Activated CD8-positive, alpha-beta memory T cell treated with anti-CD3 and anti-CD28 coated beads for 36 hours (primary cell): Measurements from ENCODE around the gene PDGFB. TPM values are rescaled to one million over a fixed set of nuclear protein-coding genes. Genes with fewer than 3 reads are reported as not detected.

Source experiments
- CTCF ChIA-PET: fragments of 350-600 bp; sonication (Branson Sonifier 250); formaldehyde crosslinking; loops from one replicate; lab custom pipeline; 2021; ENCODE audit warnings: antibody characterized with exemption; lab: Charles Lee
- POLR2A ChIA-PET: fragments of 350-600 bp; sonication (Branson Sonifier 250); formaldehyde crosslinking; loops from one replicate; lab custom pipeline; 2021; ENCODE audit warnings: antibody characterized with exemption; lab: Charles Lee
- total RNA-seq, 2 experiments: library from RNA; stranded (reverse); gene quantifications; one replicate each; pipeline ENCODE4 v1.2.3, GENCODE V29; 2021

Gene PDGFB
- 1 to 10 TPM in 1 of 2 experiments, under 1 TPM in 1; 0.78 to 1.2 TPM for total RNA-seq

DNA sequence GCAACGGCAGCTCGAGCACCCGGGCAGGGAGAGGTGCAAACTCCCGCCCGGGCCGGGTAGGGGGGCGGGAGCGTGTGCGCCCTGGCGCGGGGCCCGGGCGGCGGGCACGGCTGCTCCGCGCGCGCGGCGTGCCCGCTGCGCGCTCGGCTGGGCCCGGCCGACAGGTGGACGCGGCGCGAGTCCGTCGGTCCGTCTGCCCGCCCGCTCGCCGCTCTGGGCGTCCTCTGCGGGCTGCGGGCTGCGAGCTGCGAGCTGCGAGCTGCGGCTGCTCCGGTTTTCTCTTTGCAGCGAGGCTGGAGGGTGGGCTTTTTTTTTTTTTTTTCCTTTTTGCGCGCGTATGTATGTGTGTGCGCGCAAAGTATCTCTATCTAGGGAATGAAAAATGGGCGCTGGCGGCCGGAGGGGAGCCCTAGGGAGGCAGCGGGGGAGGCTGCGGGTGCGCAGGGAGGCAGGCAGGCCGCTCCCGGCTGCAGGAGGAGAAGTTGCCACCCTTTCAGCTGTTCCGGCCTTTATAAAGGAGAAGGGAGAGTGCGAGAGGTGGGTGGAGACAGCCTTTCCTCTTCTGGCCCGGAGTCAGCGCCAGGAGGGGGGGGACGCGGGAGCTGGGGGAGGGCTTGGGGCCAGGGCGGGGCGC, at the start of gene PDGFB:
PDGFB (minus strand) TSS at position 487 of the 634 bp plus-strand sequence. CDS start 1,019 bp downstream, outside the sequence.
- ChIA-PET POLR2A (interaction anchor here (0.6 to 0.9 kb wide), 4 partner anchors 9 to 407 kb away, joined by 3 read pairs; no protein-coding TSS in a partner anchor), CTCF (interaction anchor here (0.7 to 1.2 kb wide), 5 partner anchors 15 to 154 kb away, joined by 3 to 4 read pairs (median 3); partner anchors contain the start of gene TAB1)

- POLR2A ChIA-PET: interaction anchor here (0.6 kb wide), 1 partner anchor 11 kb away, joined by 3 read pairs; no protein-coding TSS in a partner anchor
These were observed 49.1 kb upstream of the PDGFB start for GRCh38 chr22:39293766-39294368.

GRCh38 chr22:39292561-39293074, 47.8 kb upstream of the PDGFB start:
- ChIA-PET CTCF (interaction anchor here (1.7 kb wide), 1 partner anchor 11 kb away, joined by 6 read pairs; no protein-coding TSS in a partner anchor), POLR2A (no interaction called here)

More at GRCh38 chr22:39293766-39294368, 49.1 kb upstream of the PDGFB start:
- CTCF ChIA-PET: no interaction called here

DNA sequence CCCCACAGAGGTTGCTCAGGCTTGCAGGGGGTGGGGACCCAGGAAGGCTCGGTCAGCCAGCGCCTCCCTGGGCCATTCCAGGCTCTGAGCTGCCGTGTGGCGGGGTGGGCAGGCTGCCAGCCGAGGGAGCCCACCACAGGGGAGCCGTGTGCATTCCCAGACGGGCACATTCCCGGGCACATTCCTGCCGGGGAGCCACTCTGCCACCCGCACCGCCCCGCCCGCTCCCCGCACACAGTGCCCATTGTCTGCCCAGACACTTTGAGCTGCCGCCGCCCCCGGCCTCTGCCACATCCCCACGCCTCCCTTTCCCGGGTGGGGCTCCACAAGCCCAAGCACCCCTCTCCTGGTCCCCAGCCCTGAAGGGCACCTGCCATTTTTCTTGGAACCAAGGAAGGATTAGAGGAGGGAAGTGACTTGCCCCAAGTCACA, 47.3 kb upstream of the PDGFB start:
- ChIA-PET CTCF (interaction anchor here (1.7 kb wide), 1 partner anchor 12 kb away, joined by 6 read pairs; no protein-coding TSS in a partner anchor), POLR2A (no interaction called here)

DNA sequence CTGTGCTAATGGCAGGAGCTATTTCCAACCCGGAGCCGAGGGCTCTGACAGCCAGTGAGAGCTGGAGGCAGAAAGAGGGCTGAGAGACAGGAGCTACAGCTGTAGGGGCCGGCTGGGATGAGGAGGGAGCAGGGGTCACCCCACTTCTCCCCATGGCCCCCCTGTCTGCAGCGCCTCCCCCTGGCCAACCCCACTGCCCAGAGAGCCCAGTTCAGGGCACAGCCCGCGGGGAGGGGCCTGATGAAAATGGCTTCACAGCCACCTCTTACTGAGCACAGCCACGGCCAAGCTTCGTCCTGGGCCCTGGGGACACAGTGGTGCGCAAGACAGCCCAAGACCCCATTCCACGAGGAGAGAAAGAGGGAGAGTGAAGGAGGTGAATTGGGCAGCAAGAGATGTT, 46.7 kb upstream of the PDGFB start:
- ChIA-PET POLR2A (no interaction called here), CTCF (interaction anchor here (1.7 kb wide), 1 partner anchor 12 kb away, joined by 6 read pairs; no protein-coding TSS in a partner anchor)

DNA sequence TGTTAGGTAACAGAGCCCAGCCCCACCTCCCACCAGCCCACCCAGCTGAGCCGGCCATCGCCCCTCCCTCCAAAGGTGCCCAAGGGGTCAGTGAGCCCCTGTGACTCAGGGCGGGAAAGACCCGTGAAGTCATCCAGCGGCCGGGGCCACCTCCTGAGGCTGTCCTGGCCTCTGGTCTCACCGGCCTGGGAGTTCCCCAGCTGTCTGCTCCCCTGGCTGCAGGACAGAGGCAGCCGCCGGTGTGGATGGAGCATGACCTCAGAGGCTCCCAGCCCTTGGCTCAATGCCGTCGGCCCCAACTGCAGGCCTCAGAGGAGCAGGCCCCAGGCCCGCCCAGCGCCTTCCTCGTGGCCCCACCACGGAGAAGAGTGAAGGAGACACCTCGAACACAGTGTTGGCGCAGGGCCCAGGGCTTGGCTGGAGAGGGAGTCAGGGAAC, 46.0 kb upstream of the PDGFB start:
- ChIA-PET CTCF (interaction anchor here (0.5 to 1.7 kb wide), 2 partner anchors 13 to 247 kb away, joined by 5 to 6 read pairs; no protein-coding TSS in a partner anchor), POLR2A (no interaction called here)

DNA sequence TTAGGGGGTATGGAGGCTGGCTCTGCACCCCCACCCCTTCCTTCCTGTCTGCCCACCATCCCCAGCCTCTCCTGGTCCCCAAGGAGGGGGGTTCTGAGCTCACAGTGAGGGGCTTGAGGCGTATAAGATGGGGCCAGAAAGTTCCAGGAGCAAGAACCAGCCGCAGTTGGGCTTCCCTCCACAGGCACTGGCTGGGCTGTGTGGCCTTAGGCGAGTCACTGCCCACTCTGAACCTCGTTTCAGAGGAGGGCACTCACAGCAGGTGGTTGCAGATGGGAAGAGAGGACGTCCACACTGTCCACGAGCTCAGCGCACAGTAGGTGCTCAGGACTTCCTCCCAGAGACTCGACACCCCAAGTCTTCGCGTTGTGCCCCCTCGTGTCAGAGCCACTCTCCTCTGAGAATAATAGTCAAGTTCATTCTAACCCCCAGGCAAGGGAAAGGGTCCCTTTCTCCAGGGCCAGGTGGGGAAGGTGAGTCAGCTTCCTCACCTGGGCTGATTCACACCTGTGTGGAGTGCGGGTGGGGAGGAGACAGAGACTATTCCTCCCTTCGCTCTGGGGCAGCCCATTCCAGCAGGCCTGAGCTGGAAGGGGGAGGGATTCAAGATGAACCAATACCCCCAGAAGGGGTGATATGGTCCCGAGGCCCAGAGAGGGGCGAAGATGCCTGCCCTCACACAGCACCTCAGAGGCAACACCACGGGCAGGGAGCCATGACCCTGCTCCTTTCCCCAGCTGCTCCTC, 45.4 kb upstream of the PDGFB start:
- POLR2A ChIA-PET: no interaction called here
- CTCF ChIA-PET: no interaction called here

- CTCF ChIA-PET: no interaction called here
- POLR2A ChIA-PET: no interaction called here
These were observed 44.8 kb upstream of the PDGFB start for GRCh38 chr22:39289533-39289932.

- ChIA-PET POLR2A (no interaction called here), CTCF (no interaction called here)
These were observed 43.5 kb upstream of the PDGFB start for GRCh38 chr22:39288135-39288898.

DNA sequence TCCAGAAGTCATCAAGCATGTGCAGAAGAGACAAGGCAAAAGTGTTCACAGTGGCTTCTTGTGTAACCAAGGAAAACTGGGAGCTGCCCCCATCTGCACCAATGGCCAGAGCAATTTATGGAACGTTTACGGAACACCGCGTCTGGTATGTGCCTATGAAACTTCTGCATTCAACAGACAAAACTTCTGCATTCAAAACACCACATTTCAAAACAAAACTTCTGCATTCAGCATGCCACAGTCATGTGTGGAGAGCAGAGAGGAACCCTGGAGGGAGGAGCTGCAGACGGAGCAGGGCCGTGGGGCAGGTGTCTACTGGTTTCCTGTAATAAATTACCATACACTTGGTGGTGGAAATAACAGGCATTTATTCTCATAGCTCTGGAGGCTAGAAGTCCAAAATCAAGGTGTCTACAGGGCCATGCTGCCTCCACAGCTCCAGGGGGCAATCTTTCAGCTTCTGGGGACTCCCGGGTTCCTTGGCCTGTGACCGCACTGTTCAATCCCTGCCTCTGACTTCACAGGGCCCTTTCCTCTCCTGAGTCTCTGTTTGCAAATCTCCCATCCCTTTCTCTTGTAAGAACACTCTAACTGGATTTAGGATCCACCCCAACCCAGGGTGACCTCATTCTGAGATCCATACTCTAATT, 42.4 kb upstream of the PDGFB start:
- ChIA-PET CTCF (interaction anchor here (0.5 to 1.5 kb wide), 2 partner anchors 18 to 116 kb away, joined by 3 to 4 read pairs; no protein-coding TSS in a partner anchor), POLR2A (no interaction called here)

DNA sequence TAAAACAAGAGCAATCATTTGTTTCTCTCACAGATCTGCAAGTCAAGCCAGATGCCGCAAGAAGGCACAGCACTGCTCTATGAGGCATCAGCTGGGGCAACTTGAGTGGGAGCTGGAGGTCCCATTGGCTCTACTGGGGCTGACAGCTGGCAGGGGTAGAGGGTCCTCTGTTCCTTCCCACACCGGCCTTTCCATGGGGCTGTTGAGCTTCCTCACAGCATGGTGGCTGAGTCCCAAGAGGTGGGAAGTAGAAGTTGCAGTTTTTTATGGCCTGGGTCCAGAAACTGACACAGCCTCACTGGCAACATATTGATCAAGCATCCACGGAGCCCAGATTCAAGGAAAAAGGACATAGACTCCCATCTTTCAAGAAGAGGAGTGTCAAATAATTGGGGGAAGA, 40.2 kb upstream of the PDGFB start:
- CTCF ChIA-PET: no interaction called here
- POLR2A ChIA-PET: no interaction called here

- CTCF ChIA-PET: no interaction called here
- POLR2A ChIA-PET: no interaction called here
These were observed 39.6 kb upstream of the PDGFB start for GRCh38 chr22:39284142-39284980.

- ChIA-PET POLR2A (no interaction called here), CTCF (interaction anchor here (0.9 kb wide), 1 partner anchor 112 kb away, joined by 3 read pairs; no protein-coding TSS in a partner anchor)
These were observed 38.8 kb upstream of the PDGFB start for GRCh38 chr22:39283322-39284141.

GRCh38 chr22:39282645-39283321, 38.0 kb upstream of the PDGFB start:
- ChIA-PET CTCF (interaction anchor here (0.9 kb wide), 1 partner anchor 112 kb away, joined by 3 read pairs; no protein-coding TSS in a partner anchor), POLR2A (no interaction called here)

DNA sequence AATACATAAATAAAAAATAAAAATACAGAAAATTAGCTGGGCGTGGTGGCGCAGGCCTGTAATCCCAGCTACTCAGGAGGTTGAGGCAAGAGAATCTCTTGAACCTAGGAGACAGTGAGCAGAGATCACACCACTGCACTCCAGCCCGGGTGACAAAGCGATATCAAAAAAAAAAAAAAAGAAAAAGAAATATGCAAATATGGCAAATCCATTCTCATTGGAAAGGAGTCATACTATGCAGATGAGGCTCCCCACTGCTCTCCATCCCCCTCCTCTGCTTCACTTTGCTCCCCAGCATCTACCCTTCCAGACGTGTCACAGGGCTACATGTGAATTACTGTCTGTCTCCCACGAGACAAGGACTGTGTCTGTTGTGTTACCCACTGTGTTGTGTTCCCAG, 36.3 kb upstream of the PDGFB start:
- ChIA-PET POLR2A (no interaction called here), CTCF (no interaction called here)

- CTCF ChIA-PET: no interaction called here
- POLR2A ChIA-PET: no interaction called here
These were observed 35.5 kb upstream of the PDGFB start for GRCh38 chr22:39280250-39280649.
